ENCODE data around the gene IQUB.

DNA sequence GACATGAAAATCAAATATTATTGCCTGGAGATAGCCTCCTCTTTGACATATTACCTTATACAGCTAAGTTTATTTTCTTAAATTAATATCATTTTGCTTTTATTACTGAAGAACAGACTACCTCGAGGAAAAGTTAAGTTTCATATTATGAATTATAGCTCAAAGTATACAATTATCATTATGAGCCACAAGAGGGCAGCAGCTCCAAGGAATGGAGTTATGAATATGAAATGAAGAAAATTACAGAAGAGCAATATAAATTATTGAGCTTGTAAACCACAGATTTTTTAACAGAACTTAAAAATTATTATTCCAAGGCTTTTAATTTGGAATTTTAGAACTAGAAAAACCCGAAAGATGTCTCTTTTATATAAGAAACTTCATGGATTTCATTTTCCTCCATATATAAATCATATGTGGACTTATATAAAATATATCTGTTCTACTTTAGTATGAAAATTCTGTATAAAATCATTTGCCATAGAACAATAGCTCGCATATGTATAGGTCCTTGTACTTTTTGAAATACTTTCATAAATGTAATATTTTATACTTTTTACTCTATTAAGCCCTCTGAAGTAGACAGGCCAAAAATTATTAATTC is 40.1 kb downstream of the IQUB start:
- TF ChIP-seq POLR2A (IDR thresholded peaks at IDR 0.05), result no peak
- TF ChIP-seq EP300 (IDR thresholded peaks at IDR 0.05), result no peak
- TF ChIP-seq, protein P1, sequence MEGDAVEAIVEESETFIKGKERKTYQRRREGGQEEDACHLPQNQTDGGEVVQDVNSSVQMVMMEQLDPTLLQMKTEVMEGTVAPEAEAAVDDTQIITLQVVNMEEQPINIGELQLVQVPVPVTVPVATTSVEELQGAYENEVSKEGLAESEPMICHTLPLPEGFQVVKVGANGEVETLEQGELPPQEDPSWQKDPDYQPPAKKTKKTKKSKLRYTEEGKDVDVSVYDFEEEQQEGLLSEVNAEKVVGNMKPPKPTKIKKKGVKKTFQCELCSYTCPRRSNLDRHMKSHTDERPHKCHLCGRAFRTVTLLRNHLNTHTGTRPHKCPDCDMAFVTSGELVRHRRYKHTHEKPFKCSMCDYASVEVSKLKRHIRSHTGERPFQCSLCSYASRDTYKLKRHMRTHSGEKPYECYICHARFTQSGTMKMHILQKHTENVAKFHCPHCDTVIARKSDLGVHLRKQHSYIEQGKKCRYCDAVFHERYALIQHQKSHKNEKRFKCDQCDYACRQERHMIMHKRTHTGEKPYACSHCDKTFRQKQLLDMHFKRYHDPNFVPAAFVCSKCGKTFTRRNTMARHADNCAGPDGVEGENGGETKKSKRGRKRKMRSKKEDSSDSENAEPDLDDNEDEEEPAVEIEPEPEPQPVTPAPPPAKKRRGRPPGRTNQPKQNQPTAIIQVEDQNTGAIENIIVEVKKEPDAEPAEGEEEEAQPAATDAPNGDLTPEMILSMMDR (IDR thresholded peaks at IDR 0.05), result peak; percentile 53 to 72 (median 65)
- TF ChIP-seq POLR2AphosphoS5 (IDR thresholded peaks at IDR 0.05), result no peak
